B cell (primary cell): ENCODE results near the gene FARP2. TPM values are rescaled to one million over a fixed set of nuclear protein-coding genes. Genes with fewer than 3 reads are reported as not detected.

Experiments used
- ATAC-seq: fragments of 200-7000 bp; cut with Tn5 transposase; one replicate; pipeline ENCODE4 v1.10.0; 2021; ENCODE audit warnings: low read depth, mild to moderate bottlenecking, moderate number of reproducible peaks, moderate library complexity
- CTCF ChIA-PET: fragments of 350-600 bp; sonication (Branson Sonifier 250); formaldehyde crosslinking; loops from one replicate; lab custom pipeline; 2021; ENCODE audit warnings: antibody characterized with exemption, inconsistent platforms; lab: Charles Lee
- POLR2A ChIA-PET: fragments of 350-600 bp; sonication (Branson Sonifier 250); formaldehyde crosslinking; loops from one replicate; lab custom pipeline; 2021; ENCODE audit warnings: antibody characterized with exemption; lab: Charles Lee
- DNase-seq: peaks from one replicate; pipeline ENCODE4 v3.0.0; 2013
- H2AFZ ChIP-seq: 2 replicates; pipeline ENCODE4 v1.6.1; 2012; ENCODE audit warnings: mild to moderate bottlenecking, low read depth, low read length; ENCODE audit not compliant: insufficient read depth, poor library complexity, severe bottlenecking
- H3K27ac ChIP-seq, 2 donors: 1 replicate in 1 of 2; 2 replicates in 1 of 2; pipeline ENCODE4 v1.5.1; 2012 to 2013; ENCODE audit warnings: low read length in 2 of 2, mild to moderate bottlenecking in 2 of 2, moderate library complexity in 1 of 2
- H3K27me3 ChIP-seq, 4 experiments: fragments of 200-600 bp in 1 of 4; sonication (generic) in 1 of 4; replicated peaks in 1 of 4; 1 replicate in 2 of 4; 2 replicates in 2 of 4; pipeline versions ENCODE4 v1.6.1 to v1.7.0; 2013 to 2016; ENCODE audit warnings: low read length in 3 of 4, mild to moderate bottlenecking in 2 of 4, mixed read lengths in 1 of 4, moderate library complexity in 1 of 4; ENCODE audit not compliant: insufficient read depth in 4 of 4, control insufficient read depth in 3 of 4; ENCODE audit errors: control extremely low read depth in 1 of 4
- H3K36me3 ChIP-seq, 2 experiments: replicated peaks in 1 of 2; 1 replicate in 1 of 2; 2 replicates in 1 of 2; pipeline versions ENCODE4 v1.6.1 to v1.7.1; 2013; ENCODE audit warnings: low read length in 1 of 2; ENCODE audit not compliant: insufficient read depth in 2 of 2, control insufficient read depth in 1 of 2; ENCODE audit errors: control extremely low read depth in 1 of 2, extremely low read depth in 1 of 2
- H3K4me1 ChIP-seq, 2 donors: fragments of 200-600 bp in 1 of 2; sonication (generic) in 1 of 2; 1 replicate in 1 of 2; 2 replicates in 1 of 2; pipeline versions ENCODE4 v1.5.1 to v1.6.1; 2013 to 2017; ENCODE audit warnings: low read length in 2 of 2; ENCODE audit not compliant: control insufficient read depth in 2 of 2, insufficient read depth in 2 of 2
- H3K4me2 ChIP-seq: replicated peaks from 2 replicates; pipeline ENCODE3; 2012; ENCODE audit warnings: mild to moderate bottlenecking, low read depth, low read length; ENCODE audit not compliant: poor library complexity, severe bottlenecking
- H3K4me3 ChIP-seq, 5 experiments: fragments of 200-600 bp in 1 of 5; sonication (generic) in 1 of 5; 1 replicate in 3 of 5; 2 replicates in 2 of 5; pipeline versions ENCODE4 v1.5.1 to v1.7.0; 2011 to 2016; ENCODE audit warnings: low read length in 4 of 5, mild to moderate bottlenecking in 4 of 5, low read depth in 2 of 5, control low read depth in 1 of 5, moderate library complexity in 1 of 5; ENCODE audit not compliant: insufficient read depth in 1 of 5; ENCODE audit errors: control extremely low read depth in 1 of 5, extremely low read depth in 1 of 5
- H3K79me2 ChIP-seq: fragments of 200-600 bp; sonication (generic); one replicate; pipeline ENCODE4 v1.6.0; 2016; ENCODE audit warnings: low read length; ENCODE audit not compliant: control insufficient read depth, insufficient read depth
- H3K9ac ChIP-seq: fragments of 200-600 bp; sonication (generic); 2 replicates; pipeline ENCODE4 v1.6.1; 2017; ENCODE audit warnings: mild to moderate bottlenecking, low read length, moderate library complexity
- H3K9me3 ChIP-seq, 3 donors: one replicate each; pipeline versions ENCODE4 v1.6.1 to v1.7.1; 2013; ENCODE audit warnings: low read length in 2 of 3; ENCODE audit not compliant: control insufficient read depth in 2 of 3, insufficient read depth in 1 of 3; ENCODE audit errors: control extremely low read depth in 1 of 3
- H4K20me1 ChIP-seq: 2 replicates; pipeline ENCODE4 v1.6.0; 2012; ENCODE audit warnings: mild to moderate bottlenecking, low read length; ENCODE audit not compliant: insufficient read depth, control insufficient read depth, poor library complexity, severe bottlenecking
- H3K27ac Mint-ChIP-seq: one replicate; pipeline ENCODE4 v1.8.0; 2021; ENCODE audit warnings: mixed read lengths
- H3K27me3 Mint-ChIP-seq: one replicate; pipeline ENCODE4 v1.8.0; 2021; ENCODE audit warnings: mixed read lengths
- H3K4me1 Mint-ChIP-seq: one replicate; pipeline ENCODE4 v1.8.0; 2021; ENCODE audit warnings: mixed read lengths
- H3K4me3 Mint-ChIP-seq: one replicate; pipeline ENCODE4 v1.8.0; 2021; ENCODE audit warnings: mixed read lengths
- H3K9me3 Mint-ChIP-seq: one replicate; pipeline ENCODE4 v1.8.0; 2022; ENCODE audit warnings: mixed read lengths; ENCODE audit not compliant: insufficient read depth
- EZH2 ChIP-seq: IDR thresholded peaks from 2 replicates; pipeline ENCODE4 v1.6.1; 2012; ENCODE audit warnings: borderline replicate concordance, low read depth, mild to moderate bottlenecking, moderate library complexity, low read length; ENCODE audit not compliant: insufficient read depth, poor library complexity, severe bottlenecking
- WGBS: methylation state at CpG from one replicate; pipeline ENCODE4 v1.1.5; 2013; ENCODE audit warnings: missing lambda C conversion rate; ENCODE audit not compliant: insufficient coverage; 5-methylcytosine and 5-hydroxymethylcytosine counted together
- intact Hi-C: fragments of 100-400 bp; cut with micrococcal nuclease; formaldehyde crosslinking; loops from one replicate; pipeline ENCODE4 v1.10.0; 2022
- polyA plus RNA-seq: library from polyadenylated mRNA; depleted of rRNA; stranded (reverse); fragments of >200 nt; gene quantifications from 2 replicates; pipeline ENCODE4 v1.2.3, GENCODE V29; 2012
- total RNA-seq, 2 donors: library from RNA; stranded (reverse); fragments of 120-200 nt in 1 of 2; gene quantifications; 1 replicate in 1 of 2; 2 replicates in 1 of 2; pipeline versions ENCODE4 v1.2.3 to v1.2.4, GENCODE V29; 2013 to 2022
- TF ChIP-seq, protein P1 (sequence below): fragments of 200-600 bp; IDR thresholded peaks from one replicate; pipeline ENCODE4 v1.8.0; 2022; ENCODE audit warnings: antibody characterized with exemption, mild to moderate bottlenecking

FARP2 gene
- total and polyA plus RNA-seq, 2 donors (not counting 1 experiment from before 2014, with no cell fraction given) = 37.1 to 114 TPM

DNA sequence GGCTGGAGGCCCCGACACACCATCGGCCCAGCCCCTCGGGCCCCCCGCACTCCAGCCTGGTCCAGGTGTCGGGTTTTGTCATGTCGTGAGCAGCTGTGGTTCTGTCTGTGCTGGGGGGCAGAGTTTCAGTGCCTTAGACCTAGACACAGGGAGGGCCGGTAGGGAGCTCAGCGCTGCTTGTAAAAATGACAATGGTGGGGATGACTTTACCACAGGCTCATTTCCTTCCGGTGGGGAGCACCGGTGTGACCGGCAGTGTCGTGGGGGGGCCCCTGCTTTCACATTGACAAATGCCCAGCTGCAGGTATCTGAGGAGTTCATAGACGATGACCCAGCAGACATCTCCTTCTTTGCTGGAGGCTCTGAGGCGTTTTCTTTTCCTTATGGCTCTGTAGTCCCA lies 85.4 kb downstream of the FARP2 start:
- Histone ChIP-seq H3K36me3 (peaks cover 6 to 66% of the 10 kb centered on the region in 2 experiments), H2AFZ (no peak overlapping the region), H3K79me2 (no peaks in the 10 kb centered on the region), H3K4me2 (no peak overlapping the region), H3K27me3 (peaks cover 0 to 10% (median 5%) of the 10 kb centered on the region in 4 experiments), H3K4me3 (no peak overlapping the region), H3K4me1 (peaks cover 13 to 17% of the 10 kb centered on the region in 2 donors), H3K9ac (no peak overlapping the region), H3K9me3 (no peaks in the 10 kb centered on the region), H4K20me1 (peaks cover 50% of the 10 kb centered on the region), H3K27ac (no peak overlapping the region)
- intact Hi-C loops = no loop called here
- no peak for TF ChIP-seq EZH2
- TF ChIP-seq, protein P1, sequence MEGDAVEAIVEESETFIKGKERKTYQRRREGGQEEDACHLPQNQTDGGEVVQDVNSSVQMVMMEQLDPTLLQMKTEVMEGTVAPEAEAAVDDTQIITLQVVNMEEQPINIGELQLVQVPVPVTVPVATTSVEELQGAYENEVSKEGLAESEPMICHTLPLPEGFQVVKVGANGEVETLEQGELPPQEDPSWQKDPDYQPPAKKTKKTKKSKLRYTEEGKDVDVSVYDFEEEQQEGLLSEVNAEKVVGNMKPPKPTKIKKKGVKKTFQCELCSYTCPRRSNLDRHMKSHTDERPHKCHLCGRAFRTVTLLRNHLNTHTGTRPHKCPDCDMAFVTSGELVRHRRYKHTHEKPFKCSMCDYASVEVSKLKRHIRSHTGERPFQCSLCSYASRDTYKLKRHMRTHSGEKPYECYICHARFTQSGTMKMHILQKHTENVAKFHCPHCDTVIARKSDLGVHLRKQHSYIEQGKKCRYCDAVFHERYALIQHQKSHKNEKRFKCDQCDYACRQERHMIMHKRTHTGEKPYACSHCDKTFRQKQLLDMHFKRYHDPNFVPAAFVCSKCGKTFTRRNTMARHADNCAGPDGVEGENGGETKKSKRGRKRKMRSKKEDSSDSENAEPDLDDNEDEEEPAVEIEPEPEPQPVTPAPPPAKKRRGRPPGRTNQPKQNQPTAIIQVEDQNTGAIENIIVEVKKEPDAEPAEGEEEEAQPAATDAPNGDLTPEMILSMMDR = no peak
- H3K27ac Mint-ChIP-seq = no peak overlapping the region
- no peak for ATAC-seq
- no peaks in the 10 kb centered on the region for H3K27me3 Mint-ChIP-seq
- no peak for DNase-seq
- peaks cover 14% of the 10 kb centered on the region for H3K4me1 Mint-ChIP-seq
- no peak overlapping the region for H3K4me3 Mint-ChIP-seq
- 86% methylated on average over 14 of the region's 14 CpGs for WGBS
- H3K9me3 Mint-ChIP-seq = no peaks in the 10 kb centered on the region
- ChIA-PET POLR2A (interaction anchor here (0.6 kb wide), 1 partner anchor 272 kb away, joined by 3 read pairs; no protein-coding TSS in a partner anchor), CTCF (no interaction called here)

DNA sequence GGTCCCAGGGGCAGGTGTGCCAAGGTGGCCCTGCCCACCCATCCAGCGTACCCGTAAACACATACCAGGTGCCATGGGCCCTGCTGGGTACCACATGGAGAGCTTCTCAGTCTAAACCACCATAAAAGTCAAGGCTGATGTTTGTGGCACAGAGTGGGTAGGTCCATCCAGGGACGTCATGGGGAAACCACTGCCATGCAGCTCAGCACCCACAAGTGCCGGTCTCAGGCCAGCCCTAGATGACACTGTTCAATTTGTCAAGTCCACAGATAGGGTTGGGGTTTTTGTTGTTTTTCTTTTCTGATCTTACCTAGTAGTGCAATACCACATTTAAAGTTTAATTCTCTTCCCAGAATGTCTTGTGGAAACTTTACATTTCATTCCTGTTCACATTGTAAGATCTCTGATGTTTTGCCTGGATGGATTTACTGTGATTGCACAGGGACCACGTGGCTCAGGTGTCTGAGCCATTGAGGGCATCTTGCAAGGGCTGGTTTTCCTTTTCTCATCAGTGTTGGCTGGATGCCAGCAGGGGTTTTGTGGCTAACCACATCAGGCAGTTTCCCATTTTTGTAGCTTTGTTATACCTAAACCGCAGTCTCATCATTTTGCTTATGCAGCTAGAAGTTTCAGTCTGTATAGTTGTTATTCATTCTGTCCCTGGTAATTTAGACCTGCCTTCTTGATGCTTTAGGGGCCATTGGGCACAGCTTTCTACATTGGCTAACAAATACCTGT lies 87.6 kb downstream of the FARP2 start:
- H3K27ac Mint-ChIP-seq = peak overlapping the region; percentile 74
- peaks cover 14% of the 10 kb centered on the region for H3K4me1 Mint-ChIP-seq
- Histone ChIP-seq H3K4me1 (peaks cover 13 to 17% of the 10 kb centered on the region in 2 donors), H3K4me3 (no peak overlapping the region), H3K27ac (no peak overlapping the region), H3K27me3 (peaks cover 0 to 10% (median 5%) of the 10 kb centered on the region in 4 experiments), H3K36me3 (peaks cover 3 to 70% of the 10 kb centered on the region in 2 experiments), H3K9me3 (no peaks in the 10 kb centered on the region), H2AFZ (no peak overlapping the region), H4K20me1 (peaks cover 70% of the 10 kb centered on the region), H3K4me2 (peak overlapping the region; percentile 20), H3K9ac (no peak overlapping the region), H3K79me2 (no peaks in the 10 kb centered on the region)
- DNase-seq = peak; percentile 79
- no peak for TF ChIP-seq EZH2
- TF ChIP-seq, protein P1 = no peak
- peak; percentile 62 for ATAC-seq
- H3K4me3 Mint-ChIP-seq = peak overlapping the region; percentile 2
- no peaks in the 10 kb centered on the region for H3K9me3 Mint-ChIP-seq
- intact Hi-C loops = no loop called here
- CTCF ChIA-PET = no interaction called here
- POLR2A ChIA-PET = no interaction called here
- 61% methylated on average over 3 of the region's 6 CpGs for WGBS
- H3K27me3 Mint-ChIP-seq = no peaks in the 10 kb centered on the region
